Vagina (tissue), 2 donors: ENCODE results near the gene CACNA1D.

Experiments used
- CTCF ChIP-seq, 3 experiments: fragments of 450-650 bp in 2 of 3; fragments of 200-600 bp in 1 of 3; sonication (generic) in 1 of 3; IDR thresholded peaks; one replicate each; pipeline ENCODE4 v1.5.1; 2017 to 2019; ENCODE audit warnings: antibody characterized with exemption in 3 of 3, mild to moderate bottlenecking in 2 of 3, moderate library complexity in 2 of 3
- POLR2AphosphoS5 ChIP-seq, 2 donors: sonication (generic); formaldehyde crosslinking; IDR thresholded peaks; one replicate each; pipeline ENCODE4 v1.9.0; 2017; ENCODE audit warnings: antibody characterized with exemption in 2 of 2, mild to moderate bottlenecking in 2 of 2, low read depth in 1 of 2; ENCODE audit not compliant: insufficient read depth in 1 of 2

GRCh38 chr3:53836084-53836872 is 341.9 kb downstream of the CACNA1D start:
- TF ChIP-seq POLR2AphosphoS5 (IDR thresholded peaks at IDR 0.05; ENCODE audit: insufficient read depth in 1 of 2, low read depth in 1 of 2) (no peak), CTCF (IDR thresholded peaks at IDR 0.05) (no peak)
